Posterior cingulate gyrus (tissue), 11 donors: Measurements from ENCODE around the gene PCDHB1.
"Not testable (repeated sequence)": the region's sequence is repeated elsewhere in the genome, so short reads cannot be mapped to it uniquely, and the experiment has no call there.

Source experiments
- DNase-seq, 10 donors: peaks; one replicate each; pipeline versions ENCODE4 v3.0.0 to v3.0.0-alpha.2; 2020 to 2021; ENCODE audit warnings: mixed read lengths in 3 of 10
- intact Hi-C: fragments of 100-400 bp; cut with DNase I; formaldehyde crosslinking; loops from one replicate; pipeline ENCODE4 v1.15.1; 2023

PCDHB1 gene

DNA sequence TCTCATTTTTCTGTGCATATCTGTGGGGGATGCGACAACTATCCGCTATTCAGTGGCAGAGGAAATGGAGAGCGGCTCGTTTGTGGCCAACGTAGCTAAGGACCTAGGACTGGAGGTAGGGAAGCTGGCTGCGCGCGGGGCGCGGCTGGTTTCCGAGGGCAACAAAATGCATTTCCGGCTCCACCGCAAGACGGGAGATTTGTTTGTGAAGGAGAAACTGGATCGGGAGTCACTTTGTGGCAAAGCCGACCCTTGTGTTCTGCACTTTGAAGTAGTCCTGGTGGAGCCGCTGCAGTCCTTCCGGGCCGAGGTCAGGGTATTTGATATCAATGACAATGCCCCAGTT is 320 bp downstream of the PCDHB1 start:
- intact Hi-C loops = no loop called here
- no peak for DNase-seq

DNA sequence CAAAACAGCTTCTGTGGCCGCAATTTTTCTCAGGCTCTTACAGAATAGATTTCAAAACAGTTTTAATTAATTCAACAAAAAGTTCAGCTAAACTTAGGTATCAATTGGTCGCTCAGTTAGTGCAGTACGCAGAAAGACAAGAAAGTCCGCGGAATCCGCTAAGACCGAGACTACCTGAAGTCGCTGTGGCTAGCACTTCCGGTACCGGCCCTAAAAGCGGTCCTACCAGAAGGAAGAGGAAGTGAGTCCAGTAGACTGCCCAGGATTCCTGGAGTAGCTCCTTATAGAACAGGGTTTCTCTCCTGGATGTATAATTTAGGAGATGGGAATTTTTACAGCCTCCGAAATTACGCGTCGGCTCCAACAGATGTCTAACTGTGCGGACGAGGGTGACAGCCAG is 26.7 kb downstream of the PCDHB1 start:
- DNase-seq = no peak
- intact Hi-C loops = no loop called here

DNA sequence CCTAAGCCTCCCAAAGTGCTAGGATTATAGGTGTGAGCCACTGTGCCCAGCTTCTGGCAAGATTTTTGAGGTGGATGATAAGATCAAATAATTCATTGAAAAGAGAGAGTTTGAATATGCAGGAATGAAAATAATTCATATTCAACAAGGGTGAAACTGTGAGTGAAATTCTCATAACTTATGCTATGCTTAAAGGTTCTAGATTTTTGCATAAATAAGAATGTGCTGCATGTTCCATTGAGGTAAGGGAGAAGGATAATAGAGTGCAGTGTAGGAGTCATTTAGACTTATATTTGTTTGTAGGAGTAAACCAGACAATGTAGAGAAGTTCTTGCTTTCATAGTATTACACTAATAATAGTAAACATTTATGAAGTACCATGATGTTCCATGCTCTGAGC is 31.1 kb downstream of the PCDHB1 start:
- intact Hi-C loops = loop anchor here (5.0 kb wide), 1 partner anchor 480 kb away; no protein-coding TSS in a partner anchor

GRCh38 chr5:141084487-141084989 is 33.4 kb downstream of the PCDHB1 start:
- DNase-seq = peak in 7 of 10 donors; percentile 38 to 91 (median 55)
- intact Hi-C loops = loop anchor here (5.0 kb wide), 1 partner anchor 478 kb away; no protein-coding TSS in a partner anchor

More for the DNA sequence above, 31.1 kb downstream of the PCDHB1 start:
- DNase-seq = no peak

- intact Hi-C loops = no loop called here
- DNase-seq = peak in 6 of 10 donors; percentile 25 to 86 (median 61)
Measured at GRCh38 chr5:141094481-141095262, 43.5 kb downstream of the PCDHB1 start, which contains the start of gene PCDHB2. PCDHB2 (plus strand) TSS chr5:141094615; CDS start chr5:141094791, 176 bp downstream.

GRCh38 chr5:141095263-141095641 is 44.1 kb downstream of the PCDHB1 start:
- intact Hi-C loops = no loop called here
- DNase-seq = peak in 1 of 10 donors; percentile 22

- intact Hi-C loops = not testable (repeated sequence)
- peak in 1 of 10 donors; percentile 67 for DNase-seq
Measured at GRCh38 chr5:141096181-141096580, 45.0 kb downstream of the PCDHB1 start.

DNA sequence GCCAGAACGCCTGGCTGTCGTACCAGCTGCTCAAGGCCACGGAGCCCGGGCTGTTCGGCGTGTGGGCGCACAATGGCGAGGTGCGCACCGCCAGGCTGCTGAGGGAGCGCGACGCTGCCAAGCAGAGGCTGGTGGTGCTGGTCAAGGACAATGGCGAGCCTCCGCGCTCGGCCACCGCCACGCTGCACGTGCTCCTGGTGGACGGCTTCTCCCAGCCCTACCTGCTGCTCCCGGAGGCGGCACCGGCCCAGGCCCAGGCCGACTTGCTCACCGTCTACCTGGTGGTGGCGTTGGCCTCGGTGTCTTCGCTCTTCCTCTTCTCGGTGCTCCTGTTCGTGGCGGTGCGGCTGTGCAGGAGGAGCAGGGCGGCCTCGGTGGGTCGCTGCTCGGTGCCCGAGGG is 45.4 kb downstream of the PCDHB1 start:
- DNase-seq = peak in 2 of 10 donors; percentile 58 to 77
- intact Hi-C loops = not testable (repeated sequence)

GRCh38 chr5:141100243-141100805 is 49.1 kb downstream of the PCDHB1 start, which contains the start of gene PCDHB3:
PCDHB3 (plus strand) TSS chr5:141100473; CDS start chr5:141100650, 177 bp downstream.
- intact Hi-C loops = no loop called here
- peak in 6 of 10 donors; percentile 16 to 84 (median 54) for DNase-seq

DNA sequence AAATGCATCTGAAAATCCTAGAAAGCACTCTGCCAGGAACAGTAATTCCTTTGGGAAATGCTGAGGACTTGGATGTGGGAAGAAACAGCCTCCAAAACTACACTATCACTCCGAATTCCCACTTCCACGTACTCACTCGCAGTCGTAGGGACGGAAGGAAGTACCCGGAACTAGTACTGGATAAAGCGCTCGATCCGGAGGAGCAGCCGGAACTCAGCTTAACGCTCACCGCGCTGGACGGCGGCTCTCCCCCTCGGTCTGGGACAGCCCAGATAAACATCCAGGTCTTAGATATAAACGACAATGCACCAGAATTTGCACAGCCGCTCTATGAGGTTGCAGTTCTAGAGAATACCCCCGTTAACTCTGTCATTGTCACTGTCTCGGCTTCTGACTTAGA is 49.9 kb downstream of the PCDHB1 start:
- intact Hi-C loops = no loop called here
- no peak for DNase-seq

DNA sequence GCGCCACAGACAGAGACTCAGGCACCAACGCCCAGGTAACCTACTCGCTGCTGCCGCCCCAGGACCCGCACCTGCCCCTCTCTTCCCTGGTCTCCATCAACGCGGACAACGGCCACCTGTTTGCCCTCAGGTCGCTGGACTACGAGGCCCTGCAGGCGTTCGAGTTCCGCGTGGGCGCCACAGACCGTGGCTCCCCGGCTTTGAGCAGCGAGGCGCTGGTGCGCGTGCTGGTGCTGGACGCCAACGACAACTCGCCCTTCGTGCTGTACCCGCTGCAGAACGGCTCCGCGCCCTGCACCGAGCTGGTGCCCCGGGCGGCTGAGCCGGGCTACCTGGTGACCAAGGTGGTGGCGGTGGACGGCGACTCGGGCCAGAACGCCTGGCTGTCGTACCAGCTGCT is 50.9 kb downstream of the PCDHB1 start:
- intact Hi-C loops = not testable (repeated sequence)
- peak in 1 of 10 donors; percentile 64 for DNase-seq

DNA sequence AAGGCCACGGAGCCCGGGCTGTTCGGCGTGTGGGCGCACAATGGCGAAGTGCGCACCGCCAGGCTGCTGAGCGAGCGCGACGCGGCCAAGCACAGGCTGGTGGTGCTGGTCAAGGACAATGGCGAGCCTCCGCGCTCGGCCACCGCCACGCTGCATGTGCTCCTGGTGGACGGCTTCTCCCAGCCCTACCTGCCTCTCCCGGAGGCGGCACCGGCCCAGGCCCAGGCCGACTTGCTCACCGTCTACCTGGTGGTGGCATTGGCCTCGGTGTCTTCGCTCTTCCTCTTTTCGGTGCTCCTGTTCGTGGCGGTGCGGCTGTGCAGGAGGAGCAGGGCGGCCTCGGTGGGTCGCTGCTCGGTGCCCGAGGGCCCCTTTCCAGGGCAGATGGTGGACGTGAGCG is 51.3 kb downstream of the PCDHB1 start:
- intact Hi-C loops = not testable (repeated sequence)
- peak in 1 of 10 donors; percentile 67 for DNase-seq

DNA sequence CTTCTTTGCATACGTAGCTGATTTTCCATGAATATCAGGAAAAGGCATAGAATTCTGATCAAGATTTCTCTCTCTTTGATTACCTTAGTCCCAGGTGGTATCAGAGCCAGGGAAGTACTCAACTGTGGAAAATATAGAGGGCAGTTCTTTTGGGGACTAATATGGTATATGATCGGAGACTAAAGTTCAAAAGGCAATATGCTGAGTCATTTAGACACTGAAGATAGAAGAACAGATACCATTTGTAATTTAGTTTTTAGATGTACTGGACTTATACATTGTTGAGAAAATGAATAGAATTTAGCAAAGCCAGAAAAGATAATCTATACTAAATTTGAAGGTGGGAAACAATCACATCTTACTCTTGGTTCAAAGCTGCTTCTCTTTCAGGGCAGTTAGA is 54.2 kb downstream of the PCDHB1 start:
- intact Hi-C loops = no loop called here
- DNase-seq = no peak
